ENCODE data around the gene ADAMTS10. TPM values are rescaled to one million over a fixed set of nuclear protein-coding genes. Genes with fewer than 3 reads are reported as not detected.
"Not testable (repeated sequence)": the region's sequence is repeated elsewhere in the genome, so short reads cannot be mapped to it uniquely, and the experiment has no call there.

The ADAMTS10 gene
- polyA plus RNA-seq, 2 donors = 7.3 to 11.7 TPM

GRCh38 chr19:8641221-8641907 lies 30.8 kb upstream of the ADAMTS10 start:
- H3K9me3 ChIP-seq (ENCODE audit: control insufficient read depth in 2 of 2, insufficient read depth in 1 of 2, low read depth in 1 of 2, low read length in 1 of 2) = peaks cover 3% of the 10 kb centered on the region in 2 donors
- no peak overlapping the region for H3K4me3 ChIP-seq (ENCODE audit: low read depth in 1 of 2, low read length in 2 of 2)
- H3K4me1 ChIP-seq (ENCODE audit: control insufficient read depth in 2 of 2, insufficient read depth in 2 of 2, low read length in 1 of 2) = peaks cover 0 to 4% of the 10 kb centered on the region in 2 donors
- no peak overlapping the region for H3K27ac ChIP-seq (ENCODE audit: low read depth in 2 of 2, low read length in 1 of 2)
- WGBS, 2 donors = 81 to 85% methylated on average over 2 of the region's 2 CpGs
- no peaks in the 10 kb centered on the region for H3K27me3 ChIP-seq (ENCODE audit: control insufficient read depth in 1 of 2, insufficient read depth in 2 of 2, low read length in 2 of 2)
- H3K36me3 ChIP-seq (ENCODE audit: control insufficient read depth in 2 of 2, insufficient read depth in 2 of 2, low read length in 1 of 2) = no peaks in the 10 kb centered on the region

- peaks cover 0 to 4% of the 10 kb centered on the region in 2 donors for H3K4me1 ChIP-seq (ENCODE audit: control insufficient read depth in 2 of 2, insufficient read depth in 2 of 2, low read length in 1 of 2)
- H3K27ac ChIP-seq (ENCODE audit: low read depth in 2 of 2, low read length in 1 of 2) = no peak overlapping the region
- no peak overlapping the region for H3K4me3 ChIP-seq (ENCODE audit: low read depth in 1 of 2, low read length in 2 of 2)
- WGBS, 2 donors = 63 to 71% methylated on average over 12 of the region's 12 CpGs
- H3K9me3 ChIP-seq (ENCODE audit: control insufficient read depth in 2 of 2, insufficient read depth in 1 of 2, low read depth in 1 of 2, low read length in 1 of 2) = peaks cover 3% of the 10 kb centered on the region in 2 donors
- H3K36me3 ChIP-seq (ENCODE audit: control insufficient read depth in 2 of 2, insufficient read depth in 2 of 2, low read length in 1 of 2) = no peaks in the 10 kb centered on the region
- H3K27me3 ChIP-seq (ENCODE audit: control insufficient read depth in 1 of 2, insufficient read depth in 2 of 2, low read length in 2 of 2) = no peaks in the 10 kb centered on the region
These were observed 30.0 kb upstream of the ADAMTS10 start for GRCh38 chr19:8640402-8641004.

- Histone ChIP-seq H3K9me3 (ENCODE audit: control insufficient read depth in 2 of 2, insufficient read depth in 1 of 2, low read depth in 1 of 2, low read length in 1 of 2) (peaks cover 0 to 3% of the 10 kb centered on the region in 2 donors), H3K4me3 (ENCODE audit: low read depth in 1 of 2, low read length in 2 of 2) (no peak overlapping the region), H3K36me3 (ENCODE audit: control insufficient read depth in 2 of 2, insufficient read depth in 2 of 2, low read length in 1 of 2) (no peaks in the 10 kb centered on the region), H3K4me1 (ENCODE audit: control insufficient read depth in 2 of 2, insufficient read depth in 2 of 2, low read length in 1 of 2) (peaks cover 0 to 4% of the 10 kb centered on the region in 2 donors), H3K27ac (ENCODE audit: low read depth in 2 of 2, low read length in 1 of 2) (no peak overlapping the region), H3K27me3 (ENCODE audit: control insufficient read depth in 1 of 2, insufficient read depth in 2 of 2, low read length in 2 of 2) (no peaks in the 10 kb centered on the region)
- 41 to 49% methylated on average over 8 of the region's 8 CpGs for WGBS, 2 donors
These were observed 29.4 kb upstream of the ADAMTS10 start for GRCh38 chr19:8639821-8640401.

GRCh38 chr19:8638078-8638619 lies 27.6 kb upstream of the ADAMTS10 start:
- H3K36me3 ChIP-seq (ENCODE audit: control insufficient read depth in 2 of 2, insufficient read depth in 2 of 2, low read length in 1 of 2) = no peaks in the 10 kb centered on the region
- H3K4me3 ChIP-seq (ENCODE audit: low read depth in 1 of 2, low read length in 2 of 2) = no peak overlapping the region
- H3K9me3 ChIP-seq (ENCODE audit: control insufficient read depth in 2 of 2, insufficient read depth in 1 of 2, low read depth in 1 of 2, low read length in 1 of 2) = peaks cover 0 to 3% of the 10 kb centered on the region in 2 donors
- no peak overlapping the region for H3K27ac ChIP-seq (ENCODE audit: low read depth in 2 of 2, low read length in 1 of 2)
- no peaks in the 10 kb centered on the region for H3K27me3 ChIP-seq (ENCODE audit: control insufficient read depth in 1 of 2, insufficient read depth in 2 of 2, low read length in 2 of 2)
- WGBS, 2 donors = 44% methylated on average over 21 of the region's 21 CpGs
- peaks cover 0 to 4% of the 10 kb centered on the region in 2 donors for H3K4me1 ChIP-seq (ENCODE audit: control insufficient read depth in 2 of 2, insufficient read depth in 2 of 2, low read length in 1 of 2)

- H3K4me1 ChIP-seq (ENCODE audit: control insufficient read depth in 2 of 2, insufficient read depth in 2 of 2, low read length in 1 of 2); H3K36me3 ChIP-seq (ENCODE audit: control insufficient read depth in 2 of 2, insufficient read depth in 2 of 2, low read length in 1 of 2); H3K27me3 ChIP-seq (ENCODE audit: control insufficient read depth in 1 of 2, insufficient read depth in 2 of 2, low read length in 2 of 2); H3K4me3 ChIP-seq (ENCODE audit: low read depth in 1 of 2, low read length in 2 of 2); H3K27ac ChIP-seq (ENCODE audit: low read depth in 2 of 2, low read length in 1 of 2); H3K9me3 ChIP-seq (ENCODE audit: control insufficient read depth in 2 of 2, insufficient read depth in 1 of 2, low read depth in 1 of 2, low read length in 1 of 2): not testable (repeated sequence)
- 80 to 87% methylated on average over 4 of the region's 4 CpGs for WGBS, 2 donors
These were observed 26.6 kb upstream of the ADAMTS10 start for GRCh38 chr19:8637070-8637469.

- H3K27ac ChIP-seq (ENCODE audit: low read depth in 2 of 2, low read length in 1 of 2) = no peak overlapping the region
- H3K4me3 ChIP-seq (ENCODE audit: low read depth in 1 of 2, low read length in 2 of 2) = no peak overlapping the region
- H3K27me3 ChIP-seq (ENCODE audit: control insufficient read depth in 1 of 2, insufficient read depth in 2 of 2, low read length in 2 of 2) = no peaks in the 10 kb centered on the region
- WGBS, 2 donors = 77 to 79% methylated on average over 8 of the region's 8 CpGs
- peaks cover 0 to 4% of the 10 kb centered on the region in 2 donors for H3K4me1 ChIP-seq (ENCODE audit: control insufficient read depth in 2 of 2, insufficient read depth in 2 of 2, low read length in 1 of 2)
- H3K36me3 ChIP-seq (ENCODE audit: control insufficient read depth in 2 of 2, insufficient read depth in 2 of 2, low read length in 1 of 2) = no peaks in the 10 kb centered on the region
- H3K9me3 ChIP-seq (ENCODE audit: control insufficient read depth in 2 of 2, insufficient read depth in 1 of 2, low read depth in 1 of 2, low read length in 1 of 2) = peaks cover 0 to 3% of the 10 kb centered on the region in 2 donors
These were observed 24.9 kb upstream of the ADAMTS10 start for GRCh38 chr19:8635422-8635821.

GRCh38 chr19:8631425-8631819 lies 20.9 kb upstream of the ADAMTS10 start:
- peak overlapping the region in 1 of 2 donors; percentile 38 for H3K27ac ChIP-seq (ENCODE audit: low read depth in 2 of 2, low read length in 1 of 2)
- H3K4me1 ChIP-seq (ENCODE audit: control insufficient read depth in 2 of 2, insufficient read depth in 2 of 2, low read length in 1 of 2) = no peaks in the 10 kb centered on the region
- no peak overlapping the region for H3K4me3 ChIP-seq (ENCODE audit: low read depth in 1 of 2, low read length in 2 of 2)
- no peaks in the 10 kb centered on the region for H3K36me3 ChIP-seq (ENCODE audit: control insufficient read depth in 2 of 2, insufficient read depth in 2 of 2, low read length in 1 of 2)
- H3K27me3 ChIP-seq (ENCODE audit: control insufficient read depth in 1 of 2, insufficient read depth in 2 of 2, low read length in 2 of 2) = no peaks in the 10 kb centered on the region
- peaks cover 3 to 6% of the 10 kb centered on the region in 2 donors for H3K9me3 ChIP-seq (ENCODE audit: control insufficient read depth in 2 of 2, insufficient read depth in 1 of 2, low read depth in 1 of 2, low read length in 1 of 2)
- WGBS, 2 donors = 25 to 39% methylated on average over 11 of the region's 11 CpGs

- Histone ChIP-seq H3K27me3 (ENCODE audit: control insufficient read depth in 1 of 2, insufficient read depth in 2 of 2, low read length in 2 of 2) (no peaks in the 10 kb centered on the region), H3K36me3 (ENCODE audit: control insufficient read depth in 2 of 2, insufficient read depth in 2 of 2, low read length in 1 of 2) (no peaks in the 10 kb centered on the region), H3K9me3 (ENCODE audit: control insufficient read depth in 2 of 2, insufficient read depth in 1 of 2, low read depth in 1 of 2, low read length in 1 of 2) (peaks cover 3 to 6% of the 10 kb centered on the region in 2 donors), H3K4me1 (ENCODE audit: control insufficient read depth in 2 of 2, insufficient read depth in 2 of 2, low read length in 1 of 2) (no peaks in the 10 kb centered on the region), H3K27ac (ENCODE audit: low read depth in 2 of 2, low read length in 1 of 2) (peak overlapping the region in 1 of 2 donors; percentile 38), H3K4me3 (ENCODE audit: low read depth in 1 of 2, low read length in 2 of 2) (no peak overlapping the region)
- WGBS, 2 donors = 36 to 39% methylated on average over 6 of the region's 6 CpGs
These were observed 20.4 kb upstream of the ADAMTS10 start for GRCh38 chr19:8630796-8631424.

GRCh38 chr19:8629996-8630683 lies 19.6 kb upstream of the ADAMTS10 start, which contains the start of gene NFILZ:
NFILZ (plus strand) TSS chr19:8630633; CDS start chr19:8676766, 46,133 bp downstream.
- 87 to 91% methylated on average over 11 of the region's 11 CpGs for WGBS, 2 donors
- Histone ChIP-seq H3K36me3 (ENCODE audit: control insufficient read depth in 2 of 2, insufficient read depth in 2 of 2, low read length in 1 of 2) (no peaks in the 10 kb centered on the region), H3K9me3 (ENCODE audit: control insufficient read depth in 2 of 2, insufficient read depth in 1 of 2, low read depth in 1 of 2, low read length in 1 of 2) (peaks cover 3 to 6% of the 10 kb centered on the region in 2 donors), H3K27ac (ENCODE audit: low read depth in 2 of 2, low read length in 1 of 2) (peak within 1 kb of the TSS in 1 of 2 donors; percentile 38), H3K27me3 (ENCODE audit: control insufficient read depth in 1 of 2, insufficient read depth in 2 of 2, low read length in 2 of 2) (no peaks in the 10 kb centered on the region), H3K4me1 (ENCODE audit: control insufficient read depth in 2 of 2, insufficient read depth in 2 of 2, low read length in 1 of 2) (no peaks in the 10 kb centered on the region), H3K4me3 (ENCODE audit: low read depth in 1 of 2, low read length in 2 of 2) (no peak within 1 kb of the TSS)
